ENCODE measurements around the gene STK17A.

DNA sequence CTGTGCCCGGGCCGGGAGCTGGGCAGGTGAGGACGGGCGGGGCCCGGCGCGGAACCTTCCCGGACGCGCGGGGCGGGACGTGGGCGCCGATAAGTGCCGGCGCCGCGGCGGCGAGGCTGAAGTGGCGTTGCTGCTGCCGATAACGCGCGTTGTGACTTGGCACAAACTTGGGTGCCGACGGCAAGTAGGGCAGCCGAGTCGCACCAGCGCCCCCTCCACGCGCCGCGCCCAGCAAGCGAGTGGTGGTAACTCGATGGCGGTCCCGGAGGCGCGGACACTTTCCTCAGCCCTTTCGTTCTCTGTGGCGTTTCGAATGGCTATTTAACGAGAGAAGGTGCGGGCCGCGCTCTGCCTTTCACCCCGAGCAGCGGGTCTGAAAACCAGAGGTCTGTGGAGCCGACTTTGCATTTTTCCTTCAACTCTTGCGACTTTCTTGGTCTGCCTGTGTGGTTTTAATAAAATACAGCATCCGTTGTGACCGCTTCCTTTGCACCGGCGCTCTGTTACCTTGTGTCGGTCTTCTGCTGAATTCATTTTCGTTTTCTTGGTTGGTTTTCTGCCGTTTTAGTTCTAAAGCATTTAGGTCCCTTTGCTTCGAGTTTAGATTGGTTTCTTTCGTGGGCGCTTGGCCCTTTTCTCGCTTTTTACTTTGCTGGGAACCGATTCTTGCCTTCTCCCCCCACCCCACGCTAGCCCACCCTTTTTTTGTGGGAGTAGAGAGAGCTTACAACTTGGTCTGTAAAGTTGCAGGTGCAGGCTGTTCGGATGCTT lies 701 bp downstream of the STK17A start:
- TF ChIP-seq, protein P1, sequence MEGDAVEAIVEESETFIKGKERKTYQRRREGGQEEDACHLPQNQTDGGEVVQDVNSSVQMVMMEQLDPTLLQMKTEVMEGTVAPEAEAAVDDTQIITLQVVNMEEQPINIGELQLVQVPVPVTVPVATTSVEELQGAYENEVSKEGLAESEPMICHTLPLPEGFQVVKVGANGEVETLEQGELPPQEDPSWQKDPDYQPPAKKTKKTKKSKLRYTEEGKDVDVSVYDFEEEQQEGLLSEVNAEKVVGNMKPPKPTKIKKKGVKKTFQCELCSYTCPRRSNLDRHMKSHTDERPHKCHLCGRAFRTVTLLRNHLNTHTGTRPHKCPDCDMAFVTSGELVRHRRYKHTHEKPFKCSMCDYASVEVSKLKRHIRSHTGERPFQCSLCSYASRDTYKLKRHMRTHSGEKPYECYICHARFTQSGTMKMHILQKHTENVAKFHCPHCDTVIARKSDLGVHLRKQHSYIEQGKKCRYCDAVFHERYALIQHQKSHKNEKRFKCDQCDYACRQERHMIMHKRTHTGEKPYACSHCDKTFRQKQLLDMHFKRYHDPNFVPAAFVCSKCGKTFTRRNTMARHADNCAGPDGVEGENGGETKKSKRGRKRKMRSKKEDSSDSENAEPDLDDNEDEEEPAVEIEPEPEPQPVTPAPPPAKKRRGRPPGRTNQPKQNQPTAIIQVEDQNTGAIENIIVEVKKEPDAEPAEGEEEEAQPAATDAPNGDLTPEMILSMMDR (IDR thresholded peaks at IDR 0.05) = no peak
- no peak for TF ChIP-seq POLR2A (IDR thresholded peaks at IDR 0.05)
